NCI-H774 (cell line): ENCODE data around the gene B9D2.
A peak's percentile ranks its signal among the peaks of the same experiment; 100 is the strongest.
"Not testable (repeated sequence)": the region's sequence is repeated elsewhere in the genome, so short reads cannot be mapped to it uniquely, and the experiment has no call there.

ENCODE experiments used
- DNase-seq: peaks from one replicate; lab custom pipeline; 2025; lab: John Stamatoyannopoulos, UW

The B9D2 gene

DNA sequence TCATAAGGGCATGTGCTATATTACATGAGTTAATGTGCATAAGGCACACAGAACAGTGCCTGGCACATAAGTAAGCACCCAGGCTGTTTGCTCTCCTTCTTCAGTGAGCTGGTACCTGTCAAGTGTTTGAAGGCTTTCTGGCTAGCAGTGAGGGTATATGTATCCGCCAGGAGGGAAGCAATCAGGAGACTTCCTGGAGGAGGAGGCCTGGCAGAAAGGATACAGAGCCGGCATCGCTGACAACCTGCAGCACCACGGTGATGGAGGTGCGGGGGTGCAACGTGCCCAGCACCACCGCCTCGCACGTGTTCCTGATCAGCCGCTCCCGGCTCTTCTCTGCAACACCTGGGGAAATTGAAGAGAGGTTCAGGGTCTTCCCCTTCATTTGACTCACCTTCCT is 27.7 kb upstream of the B9D2 start:
- DNase-seq: no peak

DNA sequence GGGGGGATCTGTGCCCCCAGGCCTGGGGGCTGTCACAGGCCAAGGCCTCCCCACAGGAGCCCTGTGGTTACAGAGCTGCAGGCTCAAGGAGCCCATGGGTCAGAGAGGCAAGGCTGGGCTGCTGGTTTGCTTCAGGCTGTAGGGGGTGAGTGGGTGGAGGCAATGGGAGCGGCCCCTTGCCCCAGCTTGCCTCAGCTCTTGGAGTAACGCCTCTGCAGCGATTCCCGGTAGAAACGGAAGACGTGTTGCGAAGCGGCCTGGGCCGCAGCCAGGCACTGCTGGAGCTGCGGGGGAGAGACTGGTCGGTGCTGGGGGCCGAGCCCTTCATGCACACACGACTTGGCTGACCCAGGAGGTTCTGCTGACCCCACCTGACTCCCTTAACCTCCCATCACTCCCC is 22.5 kb upstream of the B9D2 start:
- DNase-seq: no peak

DNA sequence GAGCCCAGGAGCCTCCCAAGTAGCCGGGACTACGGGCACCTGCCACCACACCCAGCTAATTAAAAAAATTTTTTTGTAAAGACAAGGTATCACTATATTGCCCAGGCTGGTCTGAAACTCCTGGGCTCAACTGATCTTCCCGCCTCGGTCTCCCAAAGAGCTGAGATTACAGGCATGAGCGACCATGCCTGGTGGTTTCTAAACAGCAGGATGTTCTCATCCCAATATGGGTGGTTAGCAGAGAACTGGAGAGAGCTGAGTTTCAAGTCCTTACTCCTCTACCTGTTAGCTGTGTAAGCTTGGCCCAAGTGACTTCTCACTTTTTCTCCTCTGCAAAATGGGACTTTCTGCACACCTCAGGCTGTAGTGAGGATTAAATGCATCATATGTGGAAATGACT is 20.4 kb upstream of the B9D2 start:
- DNase-seq: no peak

DNA sequence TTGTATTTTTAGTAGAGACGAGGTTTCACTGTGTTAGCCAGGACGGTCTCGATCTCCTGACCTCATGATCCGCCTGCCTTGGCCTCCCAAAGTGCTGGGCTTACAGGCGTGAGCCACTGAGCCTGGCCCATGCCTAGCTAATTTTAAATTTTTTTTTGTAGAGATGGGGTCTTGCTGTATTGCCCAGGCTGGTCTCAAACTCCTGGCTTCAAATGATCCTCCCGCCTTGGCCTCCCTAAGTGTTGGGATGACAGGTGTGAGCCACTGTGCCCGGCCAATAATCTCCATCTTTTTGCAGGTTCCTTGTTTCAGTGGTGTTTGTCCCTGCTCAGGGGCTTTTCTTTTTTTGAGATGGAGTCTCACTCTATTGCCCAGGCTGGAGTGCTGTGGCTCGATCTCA is 17.6 kb upstream of the B9D2 start:
- not testable (repeated sequence) for DNase-seq

DNA sequence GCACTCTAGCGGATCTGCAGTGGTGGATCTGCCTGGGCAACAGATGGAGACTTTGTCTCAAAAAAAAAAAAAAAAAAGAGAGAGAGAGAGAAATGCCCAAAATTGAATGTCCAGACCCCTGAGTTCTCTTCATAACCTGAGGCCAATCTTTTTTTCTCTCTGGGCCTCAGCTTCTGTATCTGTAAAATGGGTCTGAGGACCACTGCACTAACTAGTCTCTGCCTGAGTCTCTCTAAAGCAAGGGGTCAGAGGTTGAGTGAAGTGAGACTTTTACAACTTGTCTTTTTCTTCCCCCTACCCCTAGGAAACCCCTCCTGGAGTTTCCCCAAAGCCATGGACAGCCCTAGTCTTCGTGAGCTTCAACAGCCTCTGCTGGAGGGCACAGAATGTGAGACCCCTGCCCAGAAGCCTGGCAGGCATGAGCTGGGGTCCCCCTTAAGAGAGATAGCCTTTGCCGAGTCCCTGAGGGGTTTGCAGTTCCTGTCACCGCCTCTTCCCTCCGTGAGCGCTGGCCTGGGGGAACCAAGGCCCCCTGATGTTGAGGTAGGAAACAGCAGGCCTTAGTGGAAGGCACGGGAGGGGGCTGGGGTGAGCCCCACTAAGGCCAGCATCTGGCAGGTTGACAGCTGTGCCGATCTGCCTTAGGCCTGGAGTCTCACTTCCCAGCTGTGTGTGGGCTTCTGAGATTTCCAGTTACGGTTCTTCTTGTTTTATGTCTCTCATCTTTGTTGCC is 14.2 kb upstream of the B9D2 start:
- no peak for DNase-seq

DNA sequence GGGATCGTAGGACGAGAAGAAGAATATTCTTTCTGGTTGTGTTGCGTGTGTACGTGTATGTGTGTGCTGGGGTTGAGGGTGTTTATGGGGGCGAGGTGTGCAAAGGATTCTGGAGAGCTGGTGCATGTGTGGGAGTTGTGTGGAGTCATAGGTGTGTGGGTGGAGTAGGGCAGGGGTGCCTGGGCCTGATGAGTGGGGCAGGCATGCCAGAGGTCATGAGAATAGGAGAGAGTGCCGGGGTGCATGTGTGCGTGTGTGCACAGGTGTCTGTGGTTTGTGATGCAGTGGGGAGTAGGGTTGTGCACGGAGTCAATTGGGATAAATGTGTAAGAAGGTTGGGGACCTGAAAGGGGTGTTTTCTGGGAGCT is 13.0 kb upstream of the B9D2 start:
- no peak for DNase-seq

DNA sequence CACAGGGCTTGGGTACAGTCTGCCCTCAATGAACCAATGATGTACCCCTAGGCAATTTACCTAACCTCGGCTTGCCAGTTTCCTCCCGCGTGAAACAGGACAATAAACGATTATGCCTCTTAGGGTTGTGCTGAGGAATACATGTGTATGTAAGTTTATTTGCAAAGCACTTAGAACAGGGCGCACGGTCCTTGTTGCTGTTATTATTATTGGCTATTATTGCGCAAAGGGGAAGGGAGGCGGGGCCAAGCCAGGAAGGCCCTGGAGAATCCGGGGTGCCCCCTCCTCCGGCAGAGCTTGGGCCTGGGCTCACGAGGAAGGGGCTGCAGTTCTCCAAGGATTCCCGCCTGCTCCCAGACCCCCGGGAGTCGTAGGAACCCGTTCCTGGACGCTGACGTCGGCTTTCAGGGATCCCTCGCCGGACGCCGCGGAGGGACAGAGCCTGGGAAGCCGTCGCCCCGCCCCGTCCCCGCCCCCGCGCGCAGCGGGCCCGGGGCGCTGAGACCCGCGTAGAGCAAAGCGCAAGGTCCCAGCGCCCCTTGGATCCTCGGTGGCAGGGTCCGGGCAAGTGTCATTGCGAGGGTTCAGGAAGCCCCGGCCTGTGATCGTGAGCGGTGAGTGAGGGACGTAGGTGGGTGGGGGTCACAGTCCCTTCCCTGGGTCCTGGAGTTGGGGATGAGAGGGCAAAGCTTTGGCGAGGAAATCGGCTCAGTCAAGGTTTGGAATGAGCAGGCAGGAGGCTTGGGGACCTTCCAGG is 12.5 kb upstream of the B9D2 start, which contains the start of gene TMEM91:
Gene TMEM91, plus strand, starts transcription at position 293 of the 757 bp plus-strand sequence. CDS start 1,777 bp downstream, outside the sequence.
- peak; percentile 8 for DNase-seq

DNA sequence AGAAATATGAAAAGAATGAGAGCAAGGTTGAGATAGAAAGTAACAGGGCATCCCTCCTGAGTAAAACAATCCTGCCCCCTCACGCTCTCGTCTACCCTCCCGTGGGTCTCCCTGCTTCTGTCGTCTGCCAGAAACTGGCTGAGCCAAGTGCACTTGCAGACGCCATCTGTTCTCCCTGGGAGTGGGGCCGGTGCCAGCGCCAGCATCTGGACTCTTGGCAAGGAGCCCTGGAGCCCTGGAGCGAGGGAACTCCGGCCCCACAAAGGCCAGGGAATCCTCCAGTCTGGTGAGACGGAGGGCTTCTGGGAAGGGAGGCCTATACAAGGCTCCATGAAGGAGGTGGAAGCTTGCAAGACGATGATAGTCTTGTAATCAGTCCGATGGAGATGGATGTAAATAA is 10.0 kb upstream of the B9D2 start:
- DNase-seq: peak; percentile 79

DNA sequence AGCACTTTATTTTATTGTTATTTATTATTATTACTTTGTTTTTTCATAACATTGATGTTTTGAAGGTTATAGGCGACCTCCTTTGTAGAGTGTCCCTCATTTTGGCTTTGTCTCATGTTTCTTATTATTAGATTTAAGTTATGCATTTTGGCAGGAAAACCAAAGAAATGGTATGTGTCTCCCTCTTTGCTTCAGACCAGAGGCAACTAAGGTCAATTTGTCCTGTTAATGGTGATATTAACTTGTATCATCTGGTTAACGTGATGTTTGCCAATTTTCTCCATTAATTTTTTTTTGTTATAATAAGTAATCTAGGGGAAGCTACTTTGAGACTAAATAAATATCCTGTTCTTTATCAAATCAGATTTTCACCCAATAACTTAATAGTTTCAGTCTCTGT is 8.6 kb upstream of the B9D2 start:
- DNase-seq: no peak

DNA sequence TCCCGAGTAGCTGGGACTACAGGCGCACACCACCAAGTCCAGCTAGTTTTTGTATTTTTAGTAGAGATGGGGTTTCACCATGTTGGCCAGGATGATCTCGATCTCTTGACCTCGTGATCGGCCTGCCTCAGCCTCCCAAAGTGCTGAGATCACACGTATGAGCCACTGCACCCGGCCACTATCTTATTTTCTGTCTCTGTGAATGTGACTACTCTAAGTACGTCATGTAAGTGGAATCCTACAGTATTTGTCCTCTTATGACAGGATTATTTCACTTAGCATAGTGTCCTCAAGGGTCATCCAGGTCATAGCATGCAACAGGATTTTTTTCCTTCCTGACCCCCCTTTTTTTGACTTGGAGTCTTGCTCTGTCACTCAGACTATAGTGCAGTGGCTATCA is 7.6 kb upstream of the B9D2 start:
- DNase-seq: no peak

DNA sequence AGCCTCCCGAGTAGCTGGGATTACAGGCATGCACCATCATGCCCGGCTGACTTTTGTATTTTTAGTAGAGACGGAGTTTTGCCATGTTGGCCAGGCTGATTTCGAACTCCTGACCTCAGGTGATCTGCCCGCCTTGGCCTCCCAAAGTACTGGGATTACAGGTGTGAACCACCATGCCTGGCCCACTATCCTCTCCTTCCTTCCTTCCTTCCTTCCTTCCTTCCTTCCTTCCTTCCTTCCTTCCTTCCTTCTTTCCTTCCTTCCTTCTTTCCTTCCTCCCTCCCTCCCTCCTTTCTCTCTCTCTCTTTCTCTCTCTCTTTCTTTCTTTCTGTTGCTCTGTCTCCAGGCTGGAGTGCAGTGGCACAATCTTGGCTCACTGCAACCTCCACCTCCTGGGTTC is 7.2 kb upstream of the B9D2 start:
- not testable (repeated sequence) for DNase-seq

DNA sequence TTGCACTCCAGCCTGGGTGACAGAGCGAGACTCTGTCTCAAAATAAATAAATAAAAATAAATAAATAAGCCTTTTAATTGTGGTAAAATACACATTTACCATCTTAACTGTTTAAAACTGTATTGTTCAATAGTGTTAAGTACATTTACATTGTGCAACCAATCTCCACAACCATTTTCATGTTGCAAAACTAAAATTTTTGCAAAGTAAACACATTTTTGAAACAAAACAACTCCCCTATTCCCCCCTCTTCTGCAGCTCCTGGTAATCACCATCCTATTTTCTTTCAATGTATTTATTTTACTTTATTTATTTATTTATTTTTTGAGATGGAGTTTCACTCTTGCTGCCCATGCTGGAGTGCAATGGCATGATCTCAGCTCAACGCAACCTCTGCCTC is 5.8 kb upstream of the B9D2 start:
- DNase-seq: no peak

DNA sequence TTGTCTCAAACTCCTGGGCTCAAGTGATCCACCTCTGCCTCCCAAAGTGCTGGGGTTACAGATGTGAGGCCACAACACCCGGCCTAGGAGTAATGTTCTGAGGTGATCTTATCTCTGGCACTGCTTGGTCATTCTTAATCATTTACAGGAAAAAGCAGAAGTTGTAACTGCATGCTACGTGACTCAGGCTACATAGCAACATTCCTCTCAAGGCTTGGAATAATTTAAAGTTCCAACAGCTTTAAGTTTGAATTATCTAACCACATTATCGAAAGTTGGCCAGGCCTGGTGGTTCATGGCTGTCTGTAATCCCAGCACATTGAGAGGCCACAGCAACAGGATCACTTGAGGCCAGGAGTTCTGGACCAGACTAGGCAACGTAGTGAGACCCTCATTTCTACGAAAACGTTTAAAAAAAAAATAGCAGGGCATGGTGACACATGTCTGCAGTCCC is 3.9 kb upstream of the B9D2 start:
- no peak for DNase-seq

DNA sequence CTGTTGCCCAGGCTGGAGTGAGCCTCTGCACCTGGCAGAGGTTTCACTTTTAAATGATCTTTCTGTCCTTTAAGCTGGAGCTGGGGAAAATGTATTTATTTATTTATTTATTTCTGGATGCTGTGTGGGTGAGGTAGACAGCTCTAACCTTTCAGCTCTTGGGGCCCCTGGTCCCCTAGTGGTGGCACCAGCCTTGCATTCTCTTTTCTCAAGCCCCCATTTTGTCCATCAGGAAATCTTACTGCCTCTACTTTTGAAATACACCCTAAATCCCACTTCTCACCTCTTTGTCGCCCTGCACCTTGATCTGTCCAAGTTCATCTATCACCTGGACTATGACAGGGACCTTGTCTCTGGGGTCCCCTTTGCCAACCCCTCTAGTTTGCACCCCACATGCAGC is 2.1 kb upstream of the B9D2 start:
- no peak for DNase-seq

DNA sequence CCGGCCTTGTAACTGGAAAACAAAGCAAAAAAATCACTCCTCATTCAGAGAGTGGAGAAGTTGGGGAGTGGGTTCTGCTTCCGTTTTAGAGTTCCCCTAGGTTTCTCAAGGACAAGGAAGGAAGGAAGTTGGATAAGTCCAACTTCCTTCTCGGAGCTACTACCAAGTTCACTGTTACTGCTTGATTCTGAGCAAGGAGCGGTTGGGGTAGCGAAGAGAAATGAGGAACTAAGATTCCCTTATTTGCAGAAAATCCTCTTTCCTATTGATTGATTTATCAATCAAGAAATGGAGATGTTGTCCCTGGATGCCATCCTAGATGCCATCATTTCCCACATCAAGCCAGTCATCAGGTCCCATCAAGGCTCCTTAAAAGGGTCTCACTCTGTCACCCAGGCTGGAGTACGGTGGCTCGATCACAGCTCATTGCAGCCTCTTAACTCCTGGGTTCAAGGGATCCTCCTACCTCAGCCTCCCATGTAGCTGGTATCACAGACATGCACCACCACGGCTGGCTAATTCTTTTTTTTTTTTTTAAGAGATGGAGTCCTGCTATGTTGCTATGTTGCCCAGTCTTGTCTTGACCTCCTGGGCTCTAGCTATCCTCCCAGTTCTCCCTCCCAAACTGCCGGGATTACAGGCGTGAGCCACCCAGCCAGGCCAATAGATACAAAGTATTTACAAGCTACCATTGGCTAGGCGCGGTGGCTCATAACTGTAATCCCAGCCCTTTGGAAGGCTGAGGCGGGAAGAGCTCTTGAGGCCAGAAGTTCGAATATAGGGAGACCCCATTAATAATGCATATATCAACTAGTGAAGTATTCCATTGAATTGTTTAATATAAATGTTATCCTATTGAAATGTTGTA is 809 bp upstream of the B9D2 start:
- DNase-seq: no peak

DNA sequence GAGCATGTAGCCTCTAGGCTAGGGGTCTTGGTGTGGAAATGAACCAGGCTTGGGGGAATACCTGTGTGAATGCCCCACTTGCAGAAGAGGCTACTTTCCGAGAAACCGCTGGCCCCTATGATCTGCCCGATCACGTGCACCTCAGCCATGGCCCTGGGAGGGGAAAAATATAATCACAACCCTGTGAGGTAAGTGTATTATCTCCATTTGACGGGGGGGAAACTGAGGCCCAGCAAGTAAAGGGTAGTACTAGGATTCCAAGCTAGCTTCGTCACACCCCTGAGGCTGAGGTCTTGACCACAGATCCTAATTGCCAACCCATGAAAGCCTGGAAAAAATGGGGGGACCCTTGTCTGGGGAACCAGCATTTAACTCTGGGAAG is 587 bp downstream of the B9D2 start:
- DNase-seq: no peak

DNA sequence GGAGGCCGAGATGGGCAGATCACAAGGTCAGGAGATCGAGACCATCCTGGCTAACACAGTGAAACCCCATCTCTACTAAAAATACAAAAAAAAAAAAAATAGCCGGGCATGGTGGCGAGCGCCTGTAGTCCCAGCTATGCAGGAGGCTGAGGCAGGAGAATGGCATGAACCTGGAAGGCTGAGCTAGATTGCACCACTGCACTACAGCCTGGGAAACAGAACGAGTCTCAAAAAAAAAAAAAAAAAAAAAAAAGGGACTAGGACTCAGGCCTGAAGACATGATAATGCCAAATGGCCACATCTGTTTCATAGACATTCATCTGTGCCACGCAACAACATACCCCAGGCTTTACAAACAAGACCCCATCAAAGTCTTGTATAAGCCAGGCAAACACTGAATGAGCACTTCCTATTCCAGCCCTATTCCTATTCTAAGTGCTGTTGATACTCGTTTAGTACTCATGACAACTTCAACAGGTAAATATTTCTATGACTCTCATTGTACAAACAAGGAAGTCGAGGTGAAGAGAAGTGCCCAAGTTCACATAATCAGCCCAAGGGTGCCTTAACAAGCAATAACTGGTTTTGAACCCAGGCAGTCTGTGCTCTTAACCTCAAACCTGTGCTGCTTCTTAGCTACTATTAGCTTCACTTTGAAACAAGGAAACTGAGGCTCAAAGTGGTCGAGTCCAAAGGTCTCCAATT is 1.7 kb downstream of the B9D2 start:
- peak; percentile 24 for DNase-seq

DNA sequence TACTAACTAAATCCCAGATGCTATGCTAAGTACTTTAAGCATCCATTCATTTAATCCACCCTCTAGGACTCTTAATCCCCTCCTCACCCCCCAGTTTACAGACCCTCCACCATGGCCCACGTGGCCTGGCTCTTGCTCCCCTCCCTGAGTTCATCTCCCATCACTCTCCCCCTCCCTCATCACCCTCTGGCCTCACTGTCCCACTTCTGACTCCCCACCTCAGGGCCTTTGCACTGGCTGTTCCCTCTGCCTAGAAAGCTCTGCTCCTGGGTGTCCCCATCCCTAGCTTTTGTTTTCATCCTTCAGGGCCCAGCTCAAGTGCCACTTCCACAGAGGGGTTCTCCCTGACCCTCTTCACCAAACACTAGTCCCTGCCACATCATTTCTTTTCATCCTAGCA is 4.2 kb downstream of the B9D2 start:
- DNase-seq: no peak

DNA sequence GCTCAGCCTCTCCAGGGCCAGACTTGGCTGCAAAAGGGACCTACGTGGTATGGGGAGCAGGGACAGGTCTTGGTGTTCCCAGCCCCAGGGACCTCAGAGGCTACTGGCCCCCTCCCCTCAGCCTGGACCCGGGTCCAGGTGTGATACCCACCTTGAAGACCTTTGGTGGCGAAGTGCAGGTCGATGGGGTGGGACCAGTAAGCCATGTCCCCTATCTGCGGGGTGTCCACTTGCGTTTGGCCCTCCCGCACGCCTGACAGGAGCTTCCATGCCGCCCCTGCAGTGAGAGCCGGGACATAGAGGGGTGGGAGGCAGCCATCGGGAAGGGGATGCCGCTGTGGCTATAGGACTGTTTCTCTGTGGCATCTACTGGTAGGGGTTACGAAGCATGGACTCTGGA is 6.2 kb downstream of the B9D2 start:
- DNase-seq: no peak

DNA sequence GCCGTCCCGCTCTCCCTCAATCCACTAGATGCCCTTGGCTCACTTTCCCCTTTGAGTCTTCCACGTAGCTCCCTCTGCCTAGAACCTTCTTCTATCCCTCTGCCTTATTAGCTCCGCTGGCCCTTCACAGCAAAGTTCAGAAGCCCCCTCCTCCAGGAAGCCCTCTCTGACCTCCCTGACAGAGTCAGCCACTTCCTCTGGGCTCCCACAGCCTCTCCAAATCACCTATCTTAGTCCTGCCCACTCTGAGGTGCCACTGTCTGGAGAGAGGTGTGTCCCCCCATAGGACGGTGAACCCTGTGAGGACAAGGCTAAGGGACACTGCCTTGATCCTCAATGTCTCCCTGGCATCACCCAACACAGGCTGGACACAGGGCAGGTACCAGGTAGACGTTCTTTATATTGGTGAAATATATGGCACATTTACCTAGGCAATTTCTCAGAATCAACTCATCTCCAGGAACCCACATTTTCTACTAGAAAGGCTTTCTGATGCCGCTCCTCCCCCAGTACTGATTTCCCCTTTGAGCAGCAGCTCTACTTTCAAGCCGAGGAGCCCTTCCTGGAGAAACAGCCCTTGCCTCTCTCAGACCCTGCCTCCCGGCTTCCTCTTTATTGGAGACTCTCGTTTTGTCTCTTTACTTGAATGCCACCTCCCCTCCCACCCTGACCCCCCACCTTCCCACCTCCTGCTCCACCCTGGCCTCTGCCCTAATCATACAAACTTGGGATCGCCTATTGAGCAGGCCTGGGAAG is 6.8 kb downstream of the B9D2 start:
- DNase-seq: no peak

DNA sequence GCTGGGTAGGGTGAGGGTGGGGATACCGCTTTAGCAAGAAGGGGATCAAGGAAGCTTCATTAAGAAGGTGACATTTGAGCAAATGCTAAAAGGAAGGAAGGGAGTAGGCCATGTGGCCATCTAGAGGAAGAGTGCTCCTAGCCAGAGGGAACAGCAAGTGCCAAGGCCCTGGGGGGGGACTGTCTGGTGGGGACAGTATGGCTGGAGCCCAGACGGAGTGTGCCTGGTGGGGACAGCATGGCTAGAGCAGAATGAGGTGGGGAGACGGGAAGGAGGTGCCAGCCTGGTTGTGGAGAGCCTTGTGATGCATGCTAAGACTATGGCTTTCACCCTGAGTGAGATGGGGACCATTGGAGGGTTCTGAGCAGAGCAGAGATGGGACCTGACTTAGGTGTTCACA is 8.1 kb downstream of the B9D2 start:
- no peak for DNase-seq
